Transverse colon (tissue), 4 donors: ENCODE results near the gene ENPP6. TPM values are rescaled to one million over a fixed set of nuclear protein-coding genes. Genes with fewer than 3 reads are reported as not detected.
"Not testable (repeated sequence)": the region's sequence is repeated elsewhere in the genome, so short reads cannot be mapped to it uniquely, and the experiment has no call there.

ENCODE experiments used
- DNase-seq: peaks from one replicate; pipeline ENCODE4 v3.0.0-alpha.2; 2019
- H3K27ac ChIP-seq, 4 donors: fragments of 200-600 bp; sonication (generic); 2 replicates each; pipeline ENCODE4 v1.5.1; 2016 to 2018; ENCODE audit warnings: inconsistent platforms in 4 of 4
- H3K27me3 ChIP-seq: fragments of 200-600 bp; sonication (generic); 2 replicates; pipeline ENCODE4 v1.5.1; 2017; ENCODE audit warnings: inconsistent platforms
- H3K36me3 ChIP-seq, 4 donors: fragments of 200-600 bp; sonication (generic); 2 replicates each; pipeline ENCODE4 v1.5.1; 2017 to 2019; ENCODE audit warnings: inconsistent platforms in 4 of 4
- H3K4me1 ChIP-seq, 4 donors: fragments of 200-600 bp; sonication (generic); 2 replicates each; pipeline ENCODE4 v1.5.1; 2017 to 2020; ENCODE audit warnings: inconsistent platforms in 4 of 4
- H3K4me3 ChIP-seq, 4 donors: fragments of 200-600 bp; sonication (generic); 1 replicate in 1 of 4; 2 replicates in 3 of 4; pipeline versions ENCODE4 v1.5.1 to v1.6.1; 2017 to 2019; ENCODE audit warnings: inconsistent platforms in 4 of 4
- H3K9me3 ChIP-seq, 2 donors: fragments of 200-600 bp; sonication (generic); 2 replicates each; pipeline ENCODE4 v1.5.1; 2017 to 2019; ENCODE audit warnings: inconsistent platforms in 2 of 2
- CTCF ChIP-seq, 5 experiments: fragments of 200-600 bp in 3 of 5; fragments of 450-650 bp in 2 of 5; sonication (generic) in 3 of 5; IDR thresholded peaks; 1 replicate in 2 of 5; 2 replicates in 3 of 5; pipeline ENCODE4 v1.5.1; 2016 to 2017; ENCODE audit warnings: antibody characterized with exemption in 5 of 5, inconsistent platforms in 3 of 5, mild to moderate bottlenecking in 2 of 5, moderate library complexity in 1 of 5
- EP300 ChIP-seq: sonication (generic); formaldehyde crosslinking; IDR thresholded peaks from one replicate; pipeline ENCODE4 v1.6.1; 2017; ENCODE audit warnings: antibody characterized with exemption, low read depth
- POLR2A ChIP-seq: fragments of 450-650 bp; IDR thresholded peaks from one replicate; pipeline ENCODE4 v1.6.1; 2016; ENCODE audit warnings: antibody characterized with exemption, mild to moderate bottlenecking, moderate library complexity
- POLR2AphosphoS5 ChIP-seq, 3 donors: sonication (generic); formaldehyde crosslinking; IDR thresholded peaks; one replicate each; pipeline ENCODE4 v1.6.1; 2016; ENCODE audit warnings: antibody characterized with exemption in 3 of 3
- WGBS, 2 donors: methylation state at CpG; one replicate each; pipeline ENCODE4 v1.1.5; 2018; ENCODE audit warnings: low coverage in 1 of 2; 5-methylcytosine and 5-hydroxymethylcytosine counted together
- in situ Hi-C, 4 donors: fragments of 200-750 bp; cut with MboI; loops; one replicate each; pipeline versions ENCODE4 v1.15.0 to v1.15.1; 2017; ENCODE audit warnings: low sequenced_read_pairs in 3 of 4, low pct_ligation_motif_present in 1 of 4, low pct_unique_long_range_greater_than_20kb in 1 of 4
- intact Hi-C: fragments of 100-400 bp; cut with DNase I; formaldehyde crosslinking; loops from one replicate; pipeline ENCODE4 v1.15.1; 2023; ENCODE audit warnings: low total_unique reads
- total RNA-seq, 4 donors: library from RNA; depleted of rRNA; stranded (reverse); fragments of >200 nt; gene quantifications; one replicate each; pipeline ENCODE4 v1.1.0, GENCODE V29; 2016

The ENPP6 gene
- total RNA-seq, 4 donors from 2014 or later, result 0.14 to 0.64 TPM; not detected in 2

GRCh38 chr4:184143770-184144564 lies 73.7 kb downstream of the ENPP6 start:
- H3K9me3 ChIP-seq, result no peaks in the 10 kb centered on the region
- H3K27me3 ChIP-seq, result no peaks in the 10 kb centered on the region
- H3K4me1 ChIP-seq, result peaks cover 0 to 8% (median 0%) of the 10 kb centered on the region in 4 donors
- no peaks in the 10 kb centered on the region for H3K36me3 ChIP-seq
- 81% methylated on average over 15 of the region's 15 CpGs; no CpG with 5 or more reads in 1 of the 2 donors for WGBS, 2 donors
- DNase-seq, result no peak
- in situ Hi-C loops, result no loop called here
- H3K27ac ChIP-seq, result no peak overlapping the region
- intact Hi-C loops, result no loop called here
- no peak overlapping the region for H3K4me3 ChIP-seq
- TF ChIP-seq CTCF (IDR thresholded peaks at IDR 0.05), result no peak
- no peak for TF ChIP-seq POLR2A
- TF ChIP-seq POLR2AphosphoS5 (IDR thresholded peaks at IDR 0.05), result no peak
- no peak for TF ChIP-seq EP300

GRCh38 chr4:184142121-184143000 lies 75.3 kb downstream of the ENPP6 start:
- Histone ChIP-seq H3K27ac (no peak overlapping the region), H3K36me3 (no peaks in the 10 kb centered on the region), H3K27me3 (no peaks in the 10 kb centered on the region), H3K4me1 (no peaks in the 10 kb centered on the region), H3K4me3 (no peak overlapping the region), H3K9me3 (peaks cover 0 to 2% of the 10 kb centered on the region in 2 donors)
- 82 to 87% methylated on average over 8 to 18 of the region's 18 CpGs for WGBS, 2 donors
- in situ Hi-C loops, result no loop called here
- no peak for DNase-seq
- intact Hi-C loops, result no loop called here
- no peak for TF ChIP-seq EP300
- TF ChIP-seq POLR2A, result no peak
- no peak for TF ChIP-seq CTCF (IDR thresholded peaks at IDR 0.05)
- no peak for TF ChIP-seq POLR2AphosphoS5 (IDR thresholded peaks at IDR 0.05)

GRCh38 chr4:184140901-184141300 lies 76.8 kb downstream of the ENPP6 start:
- peaks cover 11 to 15% of the 10 kb centered on the region in 2 donors for H3K9me3 ChIP-seq
- H3K27me3 ChIP-seq, intact Hi-C loops, DNase-seq, H3K36me3 ChIP-seq, H3K4me1 ChIP-seq, H3K4me3 ChIP-seq, in situ Hi-C loops, H3K27ac ChIP-seq: not testable (repeated sequence)
- 74 to 85% methylated on average over 5 to 7 of the region's 8 CpGs for WGBS, 2 donors

- no peak for DNase-seq
- Histone ChIP-seq H3K9me3 (peaks cover 11 to 15% of the 10 kb centered on the region in 2 donors), H3K4me1 (no peaks in the 10 kb centered on the region), H3K27ac (no peak overlapping the region), H3K36me3 (no peaks in the 10 kb centered on the region), H3K27me3 (no peaks in the 10 kb centered on the region), H3K4me3 (no peak overlapping the region)
- 56 to 62% methylated on average over 1 of the region's 1 CpG for WGBS, 2 donors
- in situ Hi-C loops, result no loop called here
- TF ChIP-seq POLR2A (no peak), EP300 (no peak), POLR2AphosphoS5 (IDR thresholded peaks at IDR 0.05) (no peak), CTCF (IDR thresholded peaks at IDR 0.05) (no peak)
- intact Hi-C loops, result no loop called here
Observed at GRCh38 chr4:184136525-184136924, 81.1 kb downstream of the ENPP6 start.
